Kidney (tissue), 14 donors: ENCODE data around the gene EDEM3. TPM values are rescaled to one million over a fixed set of nuclear protein-coding genes. Genes with fewer than 3 reads are reported as not detected.

Source experiments
- DNase-seq, 5 donors: peaks; one replicate each; pipeline ENCODE4 v3.0.0-alpha.2; 2013 to 2020
- FAIRE-seq: peaks from 2 replicates; lab custom pipeline; 2012; peaks lifted over from hg19 to GRCh38; lab: Jason Lieb, UNC
- H3K27ac ChIP-seq, 2 donors: one replicate each; pipeline ENCODE4 v1.7.0; 2013; ENCODE audit warnings: low read depth in 2 of 2, low read length in 2 of 2, inconsistent platforms in 1 of 2
- H3K27me3 ChIP-seq: one replicate; pipeline ENCODE4 v1.7.1; 2013; ENCODE audit warnings: low read length, inconsistent platforms; ENCODE audit not compliant: control insufficient read depth, insufficient read depth
- H3K36me3 ChIP-seq, 3 donors: one replicate each; pipeline versions ENCODE4 v1.7.0 to v1.7.1; 2013; ENCODE audit warnings: low read length in 3 of 3, control low read depth in 1 of 3, inconsistent platforms in 1 of 3; ENCODE audit not compliant: insufficient read depth in 3 of 3, control insufficient read depth in 2 of 3
- H3K4me1 ChIP-seq, 3 donors: one replicate each; pipeline versions ENCODE4 v1.7.0 to v1.7.1; 2013; ENCODE audit warnings: low read length in 3 of 3, inconsistent platforms in 1 of 3, low read depth in 1 of 3; ENCODE audit not compliant: control insufficient read depth in 2 of 3, insufficient read depth in 2 of 3
- H3K4me3 ChIP-seq, 3 donors: one replicate each; pipeline versions ENCODE4 v1.7.0 to v1.8.1; 2013; ENCODE audit warnings: low read length in 3 of 3, control low read depth in 1 of 3, inconsistent platforms in 1 of 3
- H3K9ac ChIP-seq, 3 donors: one replicate each; pipeline versions ENCODE4 v1.7.0 to v1.7.1; 2013; ENCODE audit warnings: low read length in 3 of 3, control low read depth in 1 of 3, inconsistent platforms in 1 of 3
- H3K9me3 ChIP-seq, 3 donors: one replicate each; pipeline versions ENCODE4 v1.7.0 to v1.7.1; 2013; ENCODE audit warnings: low read length in 3 of 3, control low read depth in 1 of 3, inconsistent platforms in 1 of 3; ENCODE audit not compliant: control insufficient read depth in 2 of 3, insufficient read depth in 1 of 3
- intact Hi-C: fragments of 100-400 bp; cut with DNase I; formaldehyde crosslinking; loops from one replicate; pipeline ENCODE4 v1.11.1; 2022
- polyA plus RNA-seq: library from polyadenylated mRNA; stranded (reverse); fragments of 350-450 nt; fragmentation: Illumina TruSeq; extraction: RNeasy Lipid Tissue Mini Kit (QIAGEN cat#74804); gene quantifications from one replicate; pipeline ENCODE4 v1.2.3, GENCODE V29; 2014; ENCODE audit warnings: low read depth, low replicate concordance; ENCODE audit not compliant: insufficient read depth
- total RNA-seq: library from RNA; stranded (reverse); fragmentation: NEBNext Ultra II Directional; extraction: Animal tissue kit (Norgen Biotek cat#: 25700); gene quantifications from one replicate; pipeline ENCODE4 v1.2.1, GENCODE V29; 2021
- TF ChIP-seq, protein P1 (sequence below): IDR thresholded peaks from 3 replicates; pipeline ENCODE4 v1.5.1; 2012; ENCODE audit warnings: mild to moderate bottlenecking, moderate library complexity, borderline replicate concordance; ENCODE audit not compliant: insufficient read depth; ENCODE audit errors: extremely low read depth
- donor health status: control.
- donor health status: control.
- donor health status: control.
- donor health status: control.
- donor health status: control.
- donor health status: DM: yes; HTN: yes; CAD: no.
- donor health status: Normal renal cell carcinoma (clear cell type).

EDEM3 gene
- total and polyA plus RNA-seq, 2 donors from 2014 or later = 9.1 to 31.7 TPM

- Histone ChIP-seq H3K4me1 (peaks cover 0 to 11% (median 5%) of the 10 kb centered on the region in 3 donors), H3K27ac (no peak overlapping the region)
- no peak for FAIRE-seq
These were observed 8.6 kb downstream of the EDEM3 start for GRCh38 chr1:184745929-184746638.

GRCh38 chr1:184745110-184745509, 9.5 kb downstream of the EDEM3 start:
- Histone ChIP-seq H3K9me3 (no peaks in the 10 kb centered on the region), H3K4me1 (peaks cover 0 to 11% (median 5%) of the 10 kb centered on the region in 3 donors), H3K27ac (no peak overlapping the region), H3K27me3 (no peaks in the 10 kb centered on the region), H3K4me3 (no peak overlapping the region), H3K36me3 (no peaks in the 10 kb centered on the region), H3K9ac (no peak overlapping the region)
- FAIRE-seq = no peak
- intact Hi-C loops = no loop called here
- DNase-seq = no peak
- TF ChIP-seq, protein P1, sequence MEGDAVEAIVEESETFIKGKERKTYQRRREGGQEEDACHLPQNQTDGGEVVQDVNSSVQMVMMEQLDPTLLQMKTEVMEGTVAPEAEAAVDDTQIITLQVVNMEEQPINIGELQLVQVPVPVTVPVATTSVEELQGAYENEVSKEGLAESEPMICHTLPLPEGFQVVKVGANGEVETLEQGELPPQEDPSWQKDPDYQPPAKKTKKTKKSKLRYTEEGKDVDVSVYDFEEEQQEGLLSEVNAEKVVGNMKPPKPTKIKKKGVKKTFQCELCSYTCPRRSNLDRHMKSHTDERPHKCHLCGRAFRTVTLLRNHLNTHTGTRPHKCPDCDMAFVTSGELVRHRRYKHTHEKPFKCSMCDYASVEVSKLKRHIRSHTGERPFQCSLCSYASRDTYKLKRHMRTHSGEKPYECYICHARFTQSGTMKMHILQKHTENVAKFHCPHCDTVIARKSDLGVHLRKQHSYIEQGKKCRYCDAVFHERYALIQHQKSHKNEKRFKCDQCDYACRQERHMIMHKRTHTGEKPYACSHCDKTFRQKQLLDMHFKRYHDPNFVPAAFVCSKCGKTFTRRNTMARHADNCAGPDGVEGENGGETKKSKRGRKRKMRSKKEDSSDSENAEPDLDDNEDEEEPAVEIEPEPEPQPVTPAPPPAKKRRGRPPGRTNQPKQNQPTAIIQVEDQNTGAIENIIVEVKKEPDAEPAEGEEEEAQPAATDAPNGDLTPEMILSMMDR = no peak

More at GRCh38 chr1:184745929-184746638, 8.6 kb downstream of the EDEM3 start:
- DNase-seq = no peak
- no peak overlapping the region for H3K9ac ChIP-seq
- TF ChIP-seq, protein P1 = no peak
- H3K36me3 ChIP-seq = no peaks in the 10 kb centered on the region
- intact Hi-C loops = no loop called here
- no peak overlapping the region for H3K4me3 ChIP-seq
- H3K9me3 ChIP-seq = no peaks in the 10 kb centered on the region
- H3K27me3 ChIP-seq = no peaks in the 10 kb centered on the region

DNA sequence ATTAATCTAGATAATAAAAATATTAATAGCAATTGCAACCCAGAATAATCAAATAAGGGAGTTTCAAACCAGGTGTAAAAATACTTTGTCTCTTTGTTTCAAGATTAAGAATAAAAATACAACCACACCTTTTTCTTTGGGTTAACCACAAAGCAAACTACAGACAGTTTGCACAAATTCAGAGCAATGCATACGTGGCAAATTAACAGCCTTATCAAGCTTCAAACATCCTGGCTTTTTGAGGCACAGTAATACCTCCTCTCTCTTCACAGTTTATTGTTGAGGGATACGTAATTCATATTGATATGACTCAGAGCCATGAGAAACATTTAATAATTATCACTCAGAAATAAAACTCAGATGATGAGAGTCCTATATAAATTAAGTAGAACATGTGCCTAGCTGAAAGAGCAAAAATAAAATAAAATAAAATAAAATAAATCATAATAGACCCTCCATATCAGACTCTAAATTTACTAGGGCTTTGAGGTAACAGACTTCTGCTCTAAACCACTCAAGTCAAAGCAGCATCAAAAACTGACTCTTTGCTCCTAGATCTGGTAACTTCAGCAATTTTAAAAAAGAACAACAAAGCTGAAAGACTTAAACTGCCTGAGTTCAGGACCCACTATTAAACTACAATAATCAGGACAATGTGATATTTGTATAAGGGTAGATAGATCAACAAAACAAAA, 11.4 kb downstream of the EDEM3 start:
- Histone ChIP-seq H3K36me3 (no peaks in the 10 kb centered on the region), H3K9me3 (no peaks in the 10 kb centered on the region), H3K4me1 (peaks cover 0 to 11% (median 5%) of the 10 kb centered on the region in 3 donors), H3K27ac (no peak overlapping the region), H3K4me3 (no peak overlapping the region), H3K27me3 (no peaks in the 10 kb centered on the region), H3K9ac (no peak overlapping the region)
- no peak for FAIRE-seq
- TF ChIP-seq, protein P1 = no peak
- no peak for DNase-seq
- intact Hi-C loops = no loop called here
